GM13977 (cell line): Measurements from ENCODE around the gene ATXN7L1.
"Not testable (repeated sequence)": the region's sequence is repeated elsewhere in the genome, so short reads cannot be mapped to it uniquely, and the experiment has no call there.

Experiments
- DNase-seq: peaks from one replicate; pipeline ENCODE4 v3.0.0; 2012; ENCODE audit warnings: low spot score
- in situ Hi-C: fragments of 300-500 bp; cut with MboI; formaldehyde crosslinking; loops from one replicate; pipeline ENCODE4 v1.12.0; 2022; ENCODE audit warnings: low sequenced_read_pairs, low pct_unique_long_range_greater_than_20kb, mixed read lengths, inconsistent platforms; ENCODE audit not compliant: unreplicated experiment
- TF ChIP-seq, protein P1 (sequence below): IDR thresholded peaks from 2 replicates; pipeline ENCODE4 v1.5.1; 2012; ENCODE audit warnings: mild to moderate bottlenecking, control low read depth; ENCODE audit not compliant: insufficient read depth; ENCODE audit errors: extremely low read depth, missing control alignments

Gene ATXN7L1

DNA sequence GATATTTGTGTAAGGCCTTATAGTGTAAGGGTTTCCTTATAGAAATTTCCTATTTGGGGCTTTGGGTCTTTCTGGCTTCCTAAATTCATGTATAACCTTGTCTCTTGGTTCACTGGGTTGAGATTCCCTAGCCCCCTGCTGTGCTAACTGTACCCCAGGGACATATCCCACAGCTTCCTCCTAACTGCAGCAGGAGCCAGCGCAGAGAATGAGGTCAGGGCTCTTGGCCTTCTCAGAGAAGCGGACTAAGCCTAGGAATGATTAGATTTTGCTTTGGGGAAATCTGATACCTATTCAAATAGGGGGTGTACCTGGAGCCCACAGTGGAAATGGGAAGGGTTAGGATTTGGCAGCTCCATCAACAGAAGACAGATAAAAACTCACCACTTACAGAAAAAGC lies 157.0 kb downstream of the ATXN7L1 start:
- in situ Hi-C loops = no loop called here
- no peak for DNase-seq
- TF ChIP-seq, protein P1, sequence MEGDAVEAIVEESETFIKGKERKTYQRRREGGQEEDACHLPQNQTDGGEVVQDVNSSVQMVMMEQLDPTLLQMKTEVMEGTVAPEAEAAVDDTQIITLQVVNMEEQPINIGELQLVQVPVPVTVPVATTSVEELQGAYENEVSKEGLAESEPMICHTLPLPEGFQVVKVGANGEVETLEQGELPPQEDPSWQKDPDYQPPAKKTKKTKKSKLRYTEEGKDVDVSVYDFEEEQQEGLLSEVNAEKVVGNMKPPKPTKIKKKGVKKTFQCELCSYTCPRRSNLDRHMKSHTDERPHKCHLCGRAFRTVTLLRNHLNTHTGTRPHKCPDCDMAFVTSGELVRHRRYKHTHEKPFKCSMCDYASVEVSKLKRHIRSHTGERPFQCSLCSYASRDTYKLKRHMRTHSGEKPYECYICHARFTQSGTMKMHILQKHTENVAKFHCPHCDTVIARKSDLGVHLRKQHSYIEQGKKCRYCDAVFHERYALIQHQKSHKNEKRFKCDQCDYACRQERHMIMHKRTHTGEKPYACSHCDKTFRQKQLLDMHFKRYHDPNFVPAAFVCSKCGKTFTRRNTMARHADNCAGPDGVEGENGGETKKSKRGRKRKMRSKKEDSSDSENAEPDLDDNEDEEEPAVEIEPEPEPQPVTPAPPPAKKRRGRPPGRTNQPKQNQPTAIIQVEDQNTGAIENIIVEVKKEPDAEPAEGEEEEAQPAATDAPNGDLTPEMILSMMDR = no peak

DNA sequence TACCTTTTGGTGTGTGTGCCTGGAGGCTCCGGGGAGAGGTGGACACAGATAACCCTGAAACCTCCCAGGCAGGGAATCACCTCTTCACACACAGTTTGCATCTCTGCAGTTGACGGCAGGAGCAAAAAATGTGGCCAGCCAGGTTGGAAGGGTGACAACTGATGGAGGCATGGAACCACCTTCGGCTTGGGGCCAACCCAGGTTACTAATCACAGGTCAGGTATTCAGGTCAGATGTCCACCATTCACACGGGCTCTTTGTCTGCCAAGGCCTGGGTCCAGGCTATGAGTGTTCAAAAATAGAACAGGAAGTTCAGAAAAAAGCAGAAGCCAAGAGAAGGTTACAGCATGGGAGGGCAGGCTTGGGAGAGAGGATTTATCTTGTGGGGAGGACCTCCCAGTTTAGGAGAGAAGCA lies 157.9 kb downstream of the ATXN7L1 start:
- DNase-seq = no peak
- TF ChIP-seq, protein P1 = no peak
- in situ Hi-C loops = no loop called here

DNA sequence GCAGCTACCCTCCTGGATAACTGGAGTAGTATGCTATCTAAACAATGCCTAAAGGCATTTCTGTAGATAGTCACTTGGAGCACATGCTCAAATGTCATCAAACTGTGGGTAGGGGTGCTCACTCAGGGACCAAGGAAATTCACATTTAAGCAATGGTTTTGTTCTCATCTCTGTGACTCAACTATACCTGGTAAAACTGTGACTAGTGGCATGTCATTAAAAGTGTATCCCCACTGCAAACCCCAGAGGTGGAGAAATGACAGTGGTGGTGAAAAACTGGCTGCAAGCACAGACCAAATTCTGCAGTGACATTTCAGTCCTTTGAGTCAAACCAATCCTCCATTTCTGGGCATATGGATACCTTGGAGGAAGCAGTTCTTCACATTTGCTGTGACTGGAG lies 160.9 kb downstream of the ATXN7L1 start:
- DNase-seq = no peak
- in situ Hi-C loops = no loop called here
- TF ChIP-seq, protein P1 = no peak

DNA sequence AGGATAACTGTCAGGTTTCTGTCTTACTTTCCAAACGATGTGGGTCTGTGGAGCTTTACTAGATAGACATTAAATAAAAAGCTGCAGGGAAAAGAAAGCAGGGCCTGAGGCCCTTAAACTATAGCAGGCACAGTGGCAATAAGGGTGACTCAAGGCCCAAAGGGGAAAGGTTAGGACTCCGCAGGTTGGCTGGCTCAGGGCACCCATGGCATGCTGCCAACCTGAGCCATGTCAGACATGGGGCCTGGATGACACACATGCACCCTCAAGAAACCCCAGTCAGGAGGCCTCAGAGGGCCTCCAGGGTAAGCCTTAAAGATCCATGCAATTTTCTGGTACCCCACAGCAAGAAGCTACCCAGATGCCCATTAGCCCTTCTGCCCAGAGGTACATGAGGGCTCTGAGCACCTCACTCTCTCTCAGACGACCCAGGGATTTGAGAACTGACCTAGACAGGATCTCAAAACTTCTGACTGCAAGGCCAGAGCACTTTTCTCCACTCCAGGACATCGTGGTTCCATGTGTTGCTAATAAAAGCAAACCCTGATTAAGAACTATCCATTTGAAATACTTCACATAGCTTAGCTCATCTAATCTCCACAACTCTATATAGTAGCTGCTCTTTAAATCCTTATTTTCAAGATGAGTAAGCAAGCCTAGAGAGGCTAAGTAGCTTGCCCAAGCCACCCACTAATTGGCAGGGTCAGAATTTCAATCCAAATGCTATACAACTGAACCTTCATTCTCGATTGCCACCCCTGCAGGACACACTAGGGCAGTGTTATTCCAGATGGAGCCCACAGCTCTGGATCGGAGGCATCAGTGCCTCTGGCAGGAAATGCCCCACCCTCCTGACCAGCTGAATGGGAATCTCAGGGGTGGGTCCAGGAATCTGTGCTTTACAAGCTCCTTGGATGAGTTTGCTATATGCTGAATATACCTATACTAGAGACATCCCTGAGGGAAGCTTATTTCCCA lies 162.6 kb downstream of the ATXN7L1 start:
- DNase-seq = no peak
- in situ Hi-C loops = no loop called here
- TF ChIP-seq, protein P1 = no peak

DNA sequence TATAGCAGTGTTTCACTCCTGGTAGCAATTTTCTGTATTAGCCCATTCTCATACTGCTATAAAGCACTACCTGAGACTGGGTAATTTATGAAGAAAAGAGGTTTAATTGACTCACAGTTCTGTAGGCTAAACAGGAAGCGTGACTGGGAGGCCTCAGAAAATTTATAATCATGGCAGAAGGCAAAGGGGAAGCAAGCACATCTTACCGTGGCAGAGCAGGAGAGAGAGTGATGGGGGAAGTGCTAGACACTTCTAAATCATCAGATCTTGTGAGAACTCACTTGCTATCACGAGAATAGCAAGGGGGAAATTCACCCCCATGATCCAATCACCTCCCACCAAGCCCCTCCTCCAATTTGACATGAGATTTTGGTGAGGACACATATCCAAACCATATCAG lies 163.5 kb downstream of the ATXN7L1 start:
- in situ Hi-C loops = no loop called here
- TF ChIP-seq, protein P1 = no peak
- no peak for DNase-seq

DNA sequence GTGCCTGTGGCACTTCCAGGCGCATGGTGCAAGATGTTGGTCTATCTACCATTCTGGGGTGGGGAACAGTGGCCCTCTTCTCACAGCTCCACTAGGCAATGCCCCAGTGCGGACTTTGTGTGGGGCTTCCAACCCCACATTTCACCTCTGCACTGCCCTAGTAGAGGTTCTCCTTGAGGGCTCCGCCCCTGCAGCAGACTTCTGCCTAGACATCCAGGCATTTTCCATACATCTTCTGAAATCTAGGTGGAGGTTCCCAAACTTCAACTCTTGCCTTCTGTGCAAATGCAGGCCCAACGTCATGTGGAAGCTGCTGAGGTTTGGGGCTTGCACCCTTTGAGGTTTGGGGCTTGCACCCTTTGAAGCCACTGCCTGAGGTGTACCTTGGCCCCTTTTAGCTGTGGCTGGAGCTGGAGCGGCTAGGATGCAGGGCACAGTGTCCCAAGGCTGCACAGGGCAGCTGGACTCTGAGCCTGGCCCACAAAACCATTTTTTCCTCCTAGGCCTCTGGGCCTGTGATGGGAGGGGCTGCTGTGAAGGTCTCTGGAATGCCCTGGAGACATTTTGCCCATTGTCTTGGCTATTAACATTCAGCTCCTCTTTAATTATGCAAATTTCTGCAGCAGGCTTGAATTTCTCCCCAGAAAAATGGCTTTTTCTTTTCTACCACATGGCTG lies 164.5 kb downstream of the ATXN7L1 start:
- TF ChIP-seq, protein P1 = no peak
- DNase-seq = no peak
- in situ Hi-C loops = no loop called here

DNA sequence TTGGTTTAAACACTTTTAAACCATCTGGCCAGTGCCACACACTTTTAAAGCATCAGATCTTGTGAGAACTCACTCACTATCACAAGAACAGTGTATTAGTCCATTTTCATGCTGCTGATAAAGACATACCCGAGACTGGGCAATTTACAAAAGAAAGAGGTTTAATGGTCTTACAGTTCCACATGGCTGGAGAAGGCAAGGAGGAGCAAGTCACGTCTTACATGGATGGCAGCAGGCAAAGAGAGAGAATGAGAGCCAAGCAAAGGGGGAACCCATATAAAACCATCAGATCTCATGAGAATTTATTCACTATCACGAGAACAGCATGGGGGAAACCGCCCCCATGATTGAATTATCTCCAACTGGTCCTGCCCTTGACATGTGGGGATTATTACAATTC lies 165.7 kb downstream of the ATXN7L1 start:
- in situ Hi-C loops, DNase-seq: not testable (repeated sequence)
